NOMO-1 treated with dmso at 0.1 percent for 144 hours (cell line): Measurements from ENCODE around the gene SMIM10L1.

Experiments
- DNase-seq: peaks from one replicate; lab custom pipeline; 2025; ENCODE audit not compliant: unreplicated experiment; lab: John Stamatoyannopoulos, UW

SMIM10L1 gene

GRCh38 chr12:11183011-11183410 lies 12.0 kb downstream of the SMIM10L1 start:
- DNase-seq = no peak

DNA sequence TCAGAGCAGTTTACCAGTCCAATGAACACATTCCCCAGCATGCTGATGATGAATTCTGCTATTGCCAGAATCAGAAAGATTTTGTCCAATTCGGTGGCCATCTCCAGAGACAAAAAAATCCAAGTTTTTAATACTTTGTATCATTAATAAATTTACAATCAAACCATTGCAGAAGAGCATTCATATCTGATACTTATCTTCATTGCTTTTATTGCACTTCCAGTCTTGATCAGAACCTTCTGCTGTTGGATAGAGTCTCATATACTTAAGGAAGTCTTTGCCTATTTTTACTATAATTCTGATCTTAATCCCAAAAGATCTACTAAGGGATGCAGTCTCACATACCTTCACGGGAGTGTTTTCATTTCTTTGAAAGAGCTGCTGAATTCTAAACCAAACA lies 15.8 kb downstream of the SMIM10L1 start, which contains the start of gene TAS2R42:
Gene TAS2R42, minus strand, starts transcription at position 101 of the 400 bp plus-strand sequence. Its CDS starts 0 bp downstream, at position 101.
- no peak for DNase-seq

DNA sequence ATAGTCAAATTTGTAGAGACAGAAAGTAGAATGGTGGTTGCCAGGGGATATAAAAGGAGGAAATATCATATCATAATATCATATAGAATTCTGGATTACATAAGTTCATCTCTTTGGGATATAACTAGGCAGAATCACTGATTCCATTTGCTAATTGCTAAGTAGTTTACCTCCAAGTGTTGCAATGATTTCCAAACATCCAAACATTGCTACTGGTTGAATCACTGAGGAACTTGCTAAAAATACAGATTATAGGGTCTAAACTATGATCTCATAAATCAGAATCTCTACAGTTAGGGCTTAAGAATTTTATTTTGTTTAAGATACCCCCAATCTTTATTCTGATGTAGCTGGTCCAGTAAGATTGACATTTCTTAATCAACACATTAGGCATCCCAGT lies 31.8 kb downstream of the SMIM10L1 start:
- no peak for DNase-seq

- no peak for DNase-seq
These were observed 33.2 kb downstream of the SMIM10L1 start for GRCh38 chr12:11204173-11204572.

GRCh38 chr12:11209113-11209512 lies 38.1 kb downstream of the SMIM10L1 start:
- DNase-seq = no peak
